Spinal cord (tissue), 10 donors: ENCODE data around the gene RABL3. TPM values are rescaled to one million over a fixed set of nuclear protein-coding genes. Genes with fewer than 3 reads are reported as not detected.

Source experiments
- DNase-seq, 6 donors: peaks; one replicate each; pipeline versions ENCODE4 v3.0.0 to v3.0.0-alpha.2; 2013 to 2015; ENCODE audit warnings: low spot score in 6 of 6, low read depth in 4 of 6
- H3K27ac ChIP-seq: one replicate; pipeline ENCODE4 v1.5.1; 2013; ENCODE audit warnings: low read depth, low read length, control low read depth
- H3K27me3 ChIP-seq: one replicate; pipeline ENCODE4 v1.6.1; 2013; ENCODE audit warnings: low read length; ENCODE audit not compliant: control insufficient read depth, insufficient read depth
- H3K36me3 ChIP-seq: one replicate; pipeline ENCODE4 v1.6.1; 2013; ENCODE audit warnings: low read length; ENCODE audit not compliant: control insufficient read depth, insufficient read depth
- H3K4me1 ChIP-seq: one replicate; pipeline ENCODE4 v1.6.1; 2013; ENCODE audit warnings: low read length; ENCODE audit not compliant: control insufficient read depth, insufficient read depth
- H3K4me3 ChIP-seq: one replicate; pipeline ENCODE4 v1.5.1; 2013; ENCODE audit warnings: low read depth, low read length, control low read depth
- H3K9me3 ChIP-seq: one replicate; pipeline ENCODE4 v1.6.1; 2013; ENCODE audit warnings: low read length; ENCODE audit not compliant: control insufficient read depth, insufficient read depth
- WGBS: methylation state at CpG from one replicate; pipeline ENCODE4 v1.1.5; 2013; ENCODE audit warnings: missing lambda C conversion rate; ENCODE audit not compliant: insufficient coverage; 5-methylcytosine and 5-hydroxymethylcytosine counted together
- polyA plus RNA-seq, 2 donors: library from polyadenylated mRNA; unstranded; fragments of 120-200 nt; gene quantifications; one replicate each; pipeline ENCODE4 v1.2.1, GENCODE V29; 2013; ENCODE audit not compliant: insufficient read length in 2 of 2
- total RNA-seq, 2 donors: library from RNA; depleted of rRNA in 1 of 2; stranded (reverse); fragments of 120-200 nt in 1 of 2; fragments of >200 nt in 1 of 2; gene quantifications; one replicate each; pipeline versions ENCODE4 v1.2.3 to v1.2.4, GENCODE V29; 2013 to 2014
- donor health status: healthy.

RABL3 gene
- total and polyA plus RNA-seq, 4 donors = 18.7 to 25.5 (median 21.9) TPM

DNA sequence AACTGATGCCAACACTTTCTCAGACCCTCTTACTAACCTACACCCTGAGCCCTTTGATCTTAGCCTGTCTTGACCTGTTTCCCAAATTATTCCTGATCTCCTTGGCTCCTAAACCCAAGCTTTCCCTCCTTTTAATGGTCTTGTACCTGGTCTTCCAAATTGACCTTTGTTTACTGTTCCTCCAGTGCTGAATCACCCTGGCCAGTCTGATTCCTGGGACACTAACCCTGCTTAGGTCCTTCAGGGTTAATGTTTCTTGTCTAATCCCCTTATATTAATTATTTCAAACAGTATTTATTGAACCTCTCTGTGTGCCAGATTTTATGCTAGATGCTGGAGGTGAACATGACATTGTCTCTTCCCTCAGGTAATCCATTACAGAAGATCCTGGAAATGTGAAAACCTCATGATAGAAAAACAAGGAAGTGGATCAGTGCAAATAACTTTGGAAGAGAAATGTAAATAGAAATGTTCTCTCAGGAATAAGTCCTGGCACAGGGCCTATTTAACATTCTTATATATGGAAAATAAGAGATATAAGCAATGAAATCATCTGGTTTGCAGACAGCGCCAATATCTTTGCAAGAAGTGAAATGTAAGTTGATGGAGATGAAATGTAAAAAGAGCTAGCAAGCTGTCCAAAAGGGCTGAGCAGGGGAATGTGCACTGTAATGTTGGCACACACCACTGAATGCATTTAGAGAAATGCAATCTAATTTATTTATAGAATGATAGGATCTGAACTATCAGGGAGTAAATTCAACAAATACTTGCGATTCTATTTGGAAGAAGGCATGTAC, 81.0 kb downstream of the RABL3 start:
- no peaks in the 10 kb centered on the region for H3K9me3 ChIP-seq
- H3K36me3 ChIP-seq = no peaks in the 10 kb centered on the region
- H3K4me1 ChIP-seq = no peaks in the 10 kb centered on the region
- no peaks in the 10 kb centered on the region for H3K27me3 ChIP-seq
- peak in 1 of 6 donors; percentile 45 for DNase-seq
- H3K4me3 ChIP-seq = no peak overlapping the region
- H3K27ac ChIP-seq = no peak overlapping the region
- WGBS = 80% methylated on average over 1 of the region's 2 CpGs

DNA sequence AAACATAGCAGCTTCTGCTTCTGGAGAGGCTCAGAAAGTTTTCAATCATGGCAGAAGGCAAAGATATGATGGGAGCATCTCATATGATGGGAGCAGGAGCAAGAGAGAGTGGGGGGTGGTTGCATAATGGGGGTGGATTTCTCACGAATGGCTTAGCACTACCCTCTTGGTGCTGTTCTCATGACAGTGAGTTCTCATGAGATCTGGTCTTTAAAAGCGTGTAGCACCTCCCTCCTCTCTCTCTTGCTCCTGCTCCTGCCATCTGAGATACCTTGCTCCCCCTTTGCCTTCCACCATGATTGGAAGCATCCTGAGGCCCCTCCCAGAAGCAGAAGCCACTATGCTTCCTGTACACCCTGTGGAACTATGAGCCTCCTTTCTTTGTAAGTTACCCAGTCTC, 82.5 kb downstream of the RABL3 start:
- H3K4me3 ChIP-seq = no peak overlapping the region
- H3K9me3 ChIP-seq = no peaks in the 10 kb centered on the region
- no peaks in the 10 kb centered on the region for H3K27me3 ChIP-seq
- no peak overlapping the region for H3K27ac ChIP-seq
- no peak for DNase-seq
- H3K4me1 ChIP-seq = no peaks in the 10 kb centered on the region
- no peaks in the 10 kb centered on the region for H3K36me3 ChIP-seq
- 100% methylated on average over 1 of the region's 2 CpGs for WGBS

DNA sequence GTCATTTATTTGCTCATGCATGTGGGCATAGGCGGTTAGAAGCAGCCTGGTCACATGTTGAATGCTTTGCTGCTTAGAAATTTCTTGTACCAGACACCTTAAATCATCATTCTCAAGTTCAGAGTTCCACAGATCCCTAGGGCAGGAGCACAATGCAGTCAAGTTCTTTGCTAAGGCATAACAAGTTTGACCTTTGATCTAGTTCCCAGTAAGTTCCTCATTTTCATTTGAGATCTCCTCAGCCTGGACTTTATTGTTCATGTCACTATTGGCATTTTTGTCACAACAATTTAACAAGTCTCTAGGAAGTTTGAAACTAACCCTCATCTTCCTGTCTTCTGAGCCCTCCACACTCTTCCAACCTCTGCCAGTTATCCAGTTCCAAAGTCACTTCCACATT, 83.0 kb downstream of the RABL3 start:
- Histone ChIP-seq H3K9me3 (no peaks in the 10 kb centered on the region), H3K4me3 (no peak overlapping the region), H3K27me3 (no peaks in the 10 kb centered on the region), H3K4me1 (no peaks in the 10 kb centered on the region), H3K36me3 (no peaks in the 10 kb centered on the region), H3K27ac (no peak overlapping the region)
- 86% methylated on average over 1 of the region's 1 CpG for WGBS
- no peak for DNase-seq

DNA sequence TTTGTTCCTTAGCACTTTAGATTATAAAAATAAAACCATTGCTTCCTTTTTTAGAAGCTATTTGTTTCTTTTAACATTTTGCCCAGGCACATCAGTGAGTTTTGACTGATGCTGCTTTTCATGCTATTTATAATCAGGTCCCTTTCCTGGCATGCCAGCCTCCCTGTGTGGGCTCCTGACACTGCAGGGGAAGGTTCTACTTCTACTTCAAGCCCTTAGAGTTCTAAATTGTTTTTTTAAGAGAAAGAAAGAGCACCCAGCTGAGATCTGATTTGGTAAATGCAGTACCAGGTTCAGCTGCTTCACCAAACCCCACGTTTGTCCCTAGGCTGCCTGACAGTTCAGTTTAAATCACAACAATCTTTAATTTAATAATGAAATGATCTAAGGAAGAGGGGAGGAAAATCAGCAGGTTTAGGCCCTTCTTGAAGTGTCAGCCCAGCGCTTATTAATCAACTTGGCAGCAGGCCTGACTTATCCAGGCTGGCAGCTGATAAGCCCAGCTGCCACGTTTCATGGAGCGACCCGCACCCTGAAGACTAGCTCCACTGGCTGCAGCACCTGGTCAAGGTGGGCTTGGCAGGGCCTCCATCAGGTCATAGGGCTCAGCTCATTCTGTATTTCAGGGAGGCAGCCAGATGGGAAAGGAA, 89.3 kb downstream of the RABL3 start:
- Histone ChIP-seq H3K9me3 (no peaks in the 10 kb centered on the region), H3K27me3 (no peaks in the 10 kb centered on the region), H3K36me3 (no peaks in the 10 kb centered on the region), H3K27ac (no peak overlapping the region), H3K4me1 (no peaks in the 10 kb centered on the region), H3K4me3 (no peak overlapping the region)
- peak in 1 of 6 donors; percentile 57 for DNase-seq
- WGBS = 72% methylated on average over 4 of the region's 5 CpGs

DNA sequence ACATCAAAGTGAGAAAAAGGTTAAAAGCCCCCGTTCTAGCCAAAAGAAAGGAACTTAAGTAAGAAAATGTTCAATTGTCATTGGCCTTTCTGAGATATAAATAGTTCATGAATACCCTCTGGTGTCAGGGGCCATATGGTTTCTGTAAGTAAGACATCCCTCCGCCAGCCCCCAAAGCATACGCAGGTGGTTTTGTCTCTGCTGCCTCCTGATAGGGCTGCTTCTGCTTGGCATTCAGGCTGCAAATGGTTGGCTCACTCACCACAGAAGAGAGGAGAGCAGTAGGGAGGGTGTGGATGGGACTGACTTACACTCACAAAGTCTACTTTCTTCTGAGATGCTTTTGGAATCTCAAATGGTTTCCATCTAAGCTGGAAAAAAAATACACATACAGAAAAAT, 90.0 kb downstream of the RABL3 start:
- no peaks in the 10 kb centered on the region for H3K4me1 ChIP-seq

DNA sequence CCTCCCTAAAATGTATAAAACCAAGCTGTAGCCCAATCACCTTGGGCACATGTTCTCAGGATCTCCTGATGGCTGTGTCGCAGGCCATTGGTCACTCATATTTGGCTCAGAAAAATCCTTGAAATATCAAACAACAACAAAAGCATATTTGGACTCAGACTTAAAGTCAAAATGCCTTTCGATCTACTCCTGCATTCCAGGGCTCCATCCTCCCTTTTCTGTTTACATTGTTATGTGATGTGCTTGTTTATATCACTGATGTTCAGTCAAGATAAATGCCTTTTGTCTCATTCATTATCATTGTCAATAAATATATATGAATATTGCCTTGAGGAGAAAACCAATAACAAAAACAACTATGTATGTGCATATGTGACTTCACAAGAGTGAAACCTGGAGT, 92.0 kb downstream of the RABL3 start:
- no peak for DNase-seq
- 100% methylated on average over 1 of the region's 2 CpGs for WGBS
- Histone ChIP-seq H3K27ac (no peak overlapping the region), H3K4me3 (no peak overlapping the region), H3K9me3 (no peaks in the 10 kb centered on the region), H3K4me1 (no peaks in the 10 kb centered on the region), H3K27me3 (no peaks in the 10 kb centered on the region), H3K36me3 (no peaks in the 10 kb centered on the region)

More for the DNA sequence above, 90.0 kb downstream of the RABL3 start:
- no CpG with 5 or more reads among the region's 3 CpGs for WGBS
- Histone ChIP-seq H3K27ac (no peak overlapping the region), H3K36me3 (no peaks in the 10 kb centered on the region), H3K27me3 (no peaks in the 10 kb centered on the region), H3K9me3 (no peaks in the 10 kb centered on the region), H3K4me3 (no peak overlapping the region)
- peak in 1 of 6 donors; percentile 26 for DNase-seq

DNA sequence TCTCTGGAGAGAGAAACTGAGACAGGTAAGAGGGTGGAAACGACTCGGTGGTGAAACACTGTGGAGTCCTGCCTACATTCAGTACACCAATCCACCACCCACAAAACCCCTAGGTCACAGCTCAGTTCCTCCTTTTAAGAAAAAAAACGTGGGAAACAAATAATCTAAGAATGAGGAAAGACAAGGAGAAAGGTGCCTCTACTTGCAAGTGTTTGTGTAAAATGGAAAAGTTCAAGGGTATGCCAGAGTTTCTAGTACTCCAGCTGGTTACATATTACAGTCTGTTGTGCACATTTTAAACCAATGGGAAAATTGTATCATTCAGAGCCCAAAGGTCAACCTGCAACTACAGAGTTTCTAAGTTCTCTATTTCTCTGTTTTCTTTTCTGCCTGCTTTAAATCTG, 92.5 kb downstream of the RABL3 start:
- no CpG with 5 or more reads among the region's 3 CpGs for WGBS

DNA sequence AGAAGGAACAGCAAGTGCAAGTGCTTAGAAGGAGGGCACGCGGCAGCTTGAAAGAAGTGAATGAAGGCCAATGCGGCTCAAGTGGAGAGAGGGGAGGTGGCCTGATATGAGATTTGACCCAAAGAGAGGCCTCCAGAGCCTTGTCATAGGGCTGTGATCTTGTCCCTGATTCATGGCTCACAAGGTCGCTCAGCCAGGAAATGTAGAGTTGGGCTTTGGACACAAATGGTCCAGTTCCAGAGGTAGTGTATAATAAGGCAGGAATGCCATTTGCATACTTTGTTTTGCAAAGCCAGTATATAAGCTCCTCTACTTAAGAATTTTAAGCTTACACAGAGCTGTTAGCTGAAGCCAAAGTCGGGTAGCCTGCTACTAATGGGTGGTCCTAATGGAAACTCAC, 94.0 kb downstream of the RABL3 start:
- Histone ChIP-seq H3K4me1 (no peaks in the 10 kb centered on the region), H3K27ac (no peak overlapping the region), H3K4me3 (no peak overlapping the region), H3K36me3 (no peaks in the 10 kb centered on the region), H3K9me3 (no peaks in the 10 kb centered on the region), H3K27me3 (no peaks in the 10 kb centered on the region)
- no peak for DNase-seq
- WGBS = 92% methylated on average over 5 of the region's 5 CpGs

More for the DNA sequence above, 92.5 kb downstream of the RABL3 start:
- Histone ChIP-seq H3K27ac (no peak overlapping the region), H3K36me3 (no peaks in the 10 kb centered on the region), H3K27me3 (no peaks in the 10 kb centered on the region), H3K4me3 (no peak overlapping the region), H3K9me3 (no peaks in the 10 kb centered on the region), H3K4me1 (no peaks in the 10 kb centered on the region)
- no peak for DNase-seq

DNA sequence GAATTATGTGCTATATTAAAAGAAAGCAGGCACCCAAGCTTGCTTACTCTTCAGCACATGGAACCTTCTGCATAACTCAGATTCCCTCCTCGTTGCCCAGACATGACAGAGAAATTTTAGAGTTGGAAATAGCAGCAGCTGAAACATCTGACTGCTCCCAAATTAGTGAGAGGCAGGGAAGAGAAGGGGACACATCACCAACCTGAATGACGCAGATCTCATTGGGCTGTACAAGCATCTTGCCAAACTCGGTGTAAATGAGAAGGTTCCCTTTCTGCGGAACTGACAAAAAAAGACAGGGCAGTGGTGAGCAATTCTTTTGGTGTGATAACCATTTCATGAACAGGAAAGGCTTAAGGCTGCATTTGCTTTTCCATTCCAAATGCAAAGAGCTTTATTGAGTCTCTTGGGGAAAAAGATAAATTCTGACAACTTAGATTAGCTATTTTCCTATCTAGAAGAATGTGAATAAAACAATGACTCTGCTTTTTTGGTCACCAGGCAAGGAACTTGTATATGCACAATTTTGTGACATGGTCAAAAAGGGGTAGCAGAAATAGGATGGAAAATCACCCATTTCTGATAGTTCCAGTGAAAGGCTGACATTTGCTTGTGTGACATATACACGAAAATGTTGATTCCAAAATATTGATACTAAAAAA, 95.4 kb downstream of the RABL3 start:
- Histone ChIP-seq H3K27ac (no peak overlapping the region), H3K36me3 (no peaks in the 10 kb centered on the region), H3K4me3 (no peak overlapping the region), H3K27me3 (no peaks in the 10 kb centered on the region), H3K9me3 (no peaks in the 10 kb centered on the region), H3K4me1 (no peaks in the 10 kb centered on the region)
- 100% methylated on average over 3 of the region's 5 CpGs for WGBS
- DNase-seq = no peak
